SH-SY5Y (cell line): ENCODE data around the gene CEBPZOS.

Experiments
- GATA2 ChIP-seq: IDR thresholded peaks from 2 replicates; pipeline ENCODE4 v1.6.1; 2011; ENCODE audit warnings: mild to moderate bottlenecking, low read depth, low read length
- GATA3 ChIP-seq: IDR thresholded peaks from 2 replicates; pipeline ENCODE4 v1.6.1; 2011; ENCODE audit warnings: low read depth, mild to moderate bottlenecking, low read length, moderate library complexity

DNA sequence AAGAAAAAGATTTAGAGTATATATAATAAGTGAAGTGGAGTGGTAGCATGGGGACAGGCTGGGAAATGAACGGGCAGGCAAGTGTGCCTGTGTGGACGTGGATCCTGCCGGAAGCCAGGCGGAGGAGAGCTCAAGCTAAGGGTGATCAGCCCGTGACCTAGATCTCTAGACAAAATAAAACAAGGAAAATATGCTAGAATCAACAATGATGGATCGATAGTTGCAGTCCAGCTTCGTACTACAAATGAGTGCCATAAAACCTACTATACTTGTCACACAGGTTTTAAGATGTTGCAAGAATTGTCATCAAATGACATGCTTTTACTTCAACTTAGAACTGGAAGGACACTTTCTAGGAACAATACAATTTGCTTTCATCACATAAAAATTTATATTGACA lies 48.0 kb upstream of the CEBPZOS start:
- TF ChIP-seq GATA2 (no peak), GATA3 (no peak)
